Coronary artery (tissue), 2 donors: ENCODE results near the gene KCNJ6.

ENCODE experiments used
- DNase-seq: peaks from one replicate; pipeline ENCODE4 v3.0.0-alpha.2; 2017; ENCODE audit warnings: low spot score
- H3K27ac ChIP-seq, 2 donors: fragments of 200-600 bp; sonication (generic); one replicate each; pipeline ENCODE4 v1.5.1; 2016 to 2019
- H3K4me3 ChIP-seq: fragments of 200-600 bp; sonication (generic); 2 replicates; pipeline ENCODE4 v1.5.1; 2016; ENCODE audit warnings: mild to moderate bottlenecking, moderate library complexity
- TF ChIP-seq, protein P1 (sequence below): fragments of 200-600 bp; sonication (generic); IDR thresholded peaks from one replicate; pipeline ENCODE4 v1.5.1; 2019; ENCODE audit warnings: antibody characterized with exemption

KCNJ6 gene

DNA sequence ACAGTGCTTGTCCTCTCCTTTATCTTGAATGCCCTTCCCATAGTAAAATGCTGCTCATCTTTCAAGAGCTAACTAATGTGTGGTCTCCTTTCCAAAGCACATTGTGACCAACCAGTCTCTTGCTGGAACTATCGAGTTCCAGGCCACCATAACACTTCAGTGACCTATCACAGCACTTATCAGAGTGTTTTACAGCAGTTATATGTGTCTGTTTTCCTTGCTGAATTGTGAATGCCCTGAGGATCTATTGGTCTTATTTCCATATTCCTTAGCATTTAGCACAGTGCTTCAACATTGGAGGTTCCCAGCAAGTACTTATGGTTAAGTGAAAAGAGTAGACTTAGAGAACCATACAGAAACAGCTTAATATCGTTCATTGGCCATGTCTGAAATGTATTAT, 285.4 kb downstream of the KCNJ6 start:
- H3K27ac ChIP-seq, result no peak overlapping the region
- DNase-seq, result no peak
- TF ChIP-seq, protein P1, sequence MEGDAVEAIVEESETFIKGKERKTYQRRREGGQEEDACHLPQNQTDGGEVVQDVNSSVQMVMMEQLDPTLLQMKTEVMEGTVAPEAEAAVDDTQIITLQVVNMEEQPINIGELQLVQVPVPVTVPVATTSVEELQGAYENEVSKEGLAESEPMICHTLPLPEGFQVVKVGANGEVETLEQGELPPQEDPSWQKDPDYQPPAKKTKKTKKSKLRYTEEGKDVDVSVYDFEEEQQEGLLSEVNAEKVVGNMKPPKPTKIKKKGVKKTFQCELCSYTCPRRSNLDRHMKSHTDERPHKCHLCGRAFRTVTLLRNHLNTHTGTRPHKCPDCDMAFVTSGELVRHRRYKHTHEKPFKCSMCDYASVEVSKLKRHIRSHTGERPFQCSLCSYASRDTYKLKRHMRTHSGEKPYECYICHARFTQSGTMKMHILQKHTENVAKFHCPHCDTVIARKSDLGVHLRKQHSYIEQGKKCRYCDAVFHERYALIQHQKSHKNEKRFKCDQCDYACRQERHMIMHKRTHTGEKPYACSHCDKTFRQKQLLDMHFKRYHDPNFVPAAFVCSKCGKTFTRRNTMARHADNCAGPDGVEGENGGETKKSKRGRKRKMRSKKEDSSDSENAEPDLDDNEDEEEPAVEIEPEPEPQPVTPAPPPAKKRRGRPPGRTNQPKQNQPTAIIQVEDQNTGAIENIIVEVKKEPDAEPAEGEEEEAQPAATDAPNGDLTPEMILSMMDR, result no peak
- H3K4me3 ChIP-seq, result no peak overlapping the region

DNA sequence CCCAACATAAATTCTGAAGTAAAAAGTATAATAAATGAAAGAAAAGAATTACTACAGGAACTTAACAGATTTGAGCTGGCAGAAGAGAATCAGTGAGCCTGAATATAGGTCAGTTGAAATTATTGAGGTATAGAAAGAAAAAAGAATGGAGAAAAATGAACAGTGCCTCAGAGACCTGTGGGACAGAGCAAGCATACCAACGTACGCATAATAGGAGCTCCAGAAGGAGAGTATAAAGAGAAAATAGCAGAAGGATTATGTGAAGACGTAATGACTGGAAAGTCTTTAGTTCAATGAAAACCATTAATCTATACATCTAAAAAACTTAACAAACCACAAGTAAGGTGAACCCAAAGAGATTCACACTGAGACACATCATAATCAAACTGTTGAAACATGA, 287.9 kb downstream of the KCNJ6 start:
- no peak overlapping the region for H3K27ac ChIP-seq
- no peak overlapping the region for H3K4me3 ChIP-seq
- TF ChIP-seq, protein P1, result no peak
- no peak for DNase-seq

GRCh38 chr21:37627561-37627960, 288.7 kb downstream of the KCNJ6 start:
- DNase-seq, result no peak
- TF ChIP-seq, protein P1, result no peak
- Histone ChIP-seq H3K27ac (no peak overlapping the region), H3K4me3 (no peak overlapping the region)

DNA sequence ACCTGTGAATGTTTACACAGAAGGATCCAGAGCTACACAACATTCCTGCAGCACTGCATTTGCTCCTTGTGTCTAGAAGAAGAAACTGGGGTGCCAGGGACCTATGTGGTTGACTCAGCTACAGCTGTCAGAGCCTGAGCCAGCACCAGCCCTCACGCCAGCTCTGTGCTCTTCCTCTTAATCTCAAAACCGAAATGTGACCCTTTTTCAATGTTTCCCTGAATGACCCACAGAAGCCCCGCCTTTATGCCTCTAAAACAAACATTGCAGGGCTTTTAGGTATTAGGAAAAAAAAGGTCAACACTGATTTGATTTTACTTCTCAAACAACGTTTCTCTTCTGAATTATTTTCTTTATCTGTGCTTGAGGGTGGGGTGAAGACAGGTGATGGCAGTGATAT, 289.2 kb downstream of the KCNJ6 start:
- TF ChIP-seq, protein P1, result no peak
- no peak overlapping the region for H3K4me3 ChIP-seq
- H3K27ac ChIP-seq, result no peak overlapping the region
- no peak for DNase-seq

DNA sequence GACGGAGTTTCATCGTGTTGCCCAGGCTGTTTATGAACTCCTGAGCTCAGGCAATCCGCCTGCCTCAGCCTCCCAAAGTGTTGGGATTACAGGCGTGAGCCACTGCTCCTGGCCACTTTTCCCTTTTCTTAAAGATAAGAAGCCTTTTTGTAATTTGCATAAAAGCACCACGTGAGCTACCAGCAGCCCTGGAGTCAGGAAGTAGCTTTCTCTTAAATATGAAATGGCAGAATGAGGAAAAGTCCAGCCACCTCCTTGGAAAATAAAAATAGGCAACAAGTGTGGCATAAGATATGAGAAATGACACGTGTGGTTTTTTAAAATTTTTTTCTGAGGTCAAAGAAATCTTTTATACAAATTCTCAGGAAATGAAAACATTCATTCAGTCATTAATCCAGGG, 289.9 kb downstream of the KCNJ6 start:
- Histone ChIP-seq H3K4me3 (no peak overlapping the region), H3K27ac (no peak overlapping the region)
- TF ChIP-seq, protein P1, result no peak
- DNase-seq, result no peak

GRCh38 chr21:37623689-37624088, 292.6 kb downstream of the KCNJ6 start:
- Histone ChIP-seq H3K4me3 (no peak overlapping the region), H3K27ac (no peak overlapping the region)
- DNase-seq, result no peak
- TF ChIP-seq, protein P1, result no peak

DNA sequence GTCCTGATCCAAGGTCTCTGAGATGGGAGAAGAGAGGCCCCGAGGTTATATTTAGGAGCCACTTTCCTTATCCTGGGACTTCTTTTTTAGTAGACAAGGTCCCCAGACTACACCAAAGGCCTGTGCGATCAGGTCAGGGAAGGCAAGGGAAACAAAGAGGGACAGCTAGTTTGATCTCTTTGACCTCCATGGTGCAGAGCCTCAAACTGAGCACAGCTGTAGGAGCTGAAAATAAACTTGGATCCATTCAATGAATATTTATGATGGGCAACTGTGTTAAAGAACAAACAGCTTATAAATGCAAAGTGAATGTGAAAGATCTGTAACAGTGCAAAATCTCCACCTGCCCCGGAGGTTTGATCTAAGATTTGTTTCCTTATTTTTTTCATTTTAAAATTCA, 293.1 kb downstream of the KCNJ6 start:
- DNase-seq, result no peak
- Histone ChIP-seq H3K27ac (peak overlapping the region in 1 of 2 donors; percentile 23), H3K4me3 (no peak overlapping the region)
- TF ChIP-seq, protein P1, result no peak
